ENCODE data around the gene MCM3AP.
"Not testable (repeated sequence)": the region's sequence is repeated elsewhere in the genome, so short reads cannot be mapped to it uniquely, and the experiment has no call there.

The MCM3AP gene

GRCh38 chr21:46268371-46268770, 17.0 kb downstream of the MCM3AP start:
- no peak for DNase-seq

GRCh38 chr21:46266946-46267345, 18.5 kb downstream of the MCM3AP start:
- no peak for DNase-seq

- no peak for DNase-seq
These were observed 19.5 kb downstream of the MCM3AP start for GRCh38 chr21:46265736-46266525.

- DNase-seq: no peak
These were observed 20.7 kb downstream of the MCM3AP start for GRCh38 chr21:46264690-46265144.

- no peak for DNase-seq
These were observed 21.2 kb downstream of the MCM3AP start for GRCh38 chr21:46264046-46264689.

- no peak for DNase-seq
These were observed 28.9 kb downstream of the MCM3AP start for GRCh38 chr21:46256501-46256994.

- no peak for DNase-seq
These were observed 29.6 kb downstream of the MCM3AP start for GRCh38 chr21:46255758-46256337.

- no peak for DNase-seq
These were observed 30.2 kb downstream of the MCM3AP start for GRCh38 chr21:46255166-46255565.

GRCh38 chr21:46254208-46254975, 31.0 kb downstream of the MCM3AP start:
- no peak for DNase-seq

- peak; percentile 67 for DNase-seq
These were observed 31.7 kb downstream of the MCM3AP start for GRCh38 chr21:46253610-46254124.

GRCh38 chr21:46252840-46253239, 32.6 kb downstream of the MCM3AP start:
- no peak for DNase-seq

GRCh38 chr21:46250146-46250725, 35.2 kb downstream of the MCM3AP start:
- DNase-seq: no peak

- no peak for DNase-seq
These were observed 36.6 kb downstream of the MCM3AP start for GRCh38 chr21:46248827-46249226.

GRCh38 chr21:46248422-46248782, 37.0 kb downstream of the MCM3AP start:
- no peak for DNase-seq

- no peak for DNase-seq
These were observed 37.6 kb downstream of the MCM3AP start for GRCh38 chr21:46247699-46248421.

- no peak for DNase-seq
These were observed 39.1 kb downstream of the MCM3AP start for GRCh38 chr21:46246345-46246744.

GRCh38 chr21:46245213-46245915, 40.0 kb downstream of the MCM3AP start:
- DNase-seq: no peak

GRCh38 chr21:46244602-46245001, 40.8 kb downstream of the MCM3AP start:
- no peak for DNase-seq

- DNase-seq: no peak
These were observed 41.5 kb downstream of the MCM3AP start for GRCh38 chr21:46243960-46244361.

- DNase-seq: no peak
These were observed 42.1 kb downstream of the MCM3AP start for GRCh38 chr21:46243325-46243724.

GRCh38 chr21:46241577-46241976, 43.8 kb downstream of the MCM3AP start:
- not testable (repeated sequence) for DNase-seq

All from activated CD4-positive, alpha-beta T cell treated with anti-CD3 and anti-CD28 coated beads for 48 hours (primary cell).